OCI-LY1 (cell line): ENCODE results near the gene C19orf25.

ENCODE experiments used
- CTCF ChIP-seq: fragments of 200-600 bp; sonication (generic), shearing (Covaris generic); IDR thresholded peaks from 2 replicates; pipeline ENCODE4 v1.5.1; 2017; ENCODE audit warnings: mild to moderate bottlenecking, antibody characterized with exemption, low read length, moderate library complexity, mixed read lengths
- EZH2 ChIP-seq: fragments of 200-600 bp; sonication (generic), shearing (Covaris generic); IDR thresholded peaks from 2 replicates; pipeline ENCODE4 v1.8.0; 2017; ENCODE audit warnings: borderline replicate concordance, mixed run types, mild to moderate bottlenecking, antibody characterized with exemption, low read length, moderate library complexity, mixed read lengths

- TF ChIP-seq EZH2 (no peak), CTCF (no peak)
Observed at GRCh38 chr19:1470305-1471009, 8.6 kb downstream of the C19orf25 start.
